GM19468 (cell line): ENCODE results near the gene CHCHD10.

Experiments
- ATAC-seq: cut with Tn5 transposase; IDR thresholded peaks from one replicate; pipeline ENCODE4 v1.9.1; 2021; ENCODE audit warnings: mild to moderate bottlenecking, moderate library complexity, moderate number of reproducible peaks; ENCODE audit not compliant: unreplicated experiment; ENCODE audit errors: extremely low read depth

The CHCHD10 gene

GRCh38 chr22:23767673-23768548 is at the start of gene CHCHD10:
CHCHD10 (minus strand) TSS chr22:23767972; CDS start chr22:23767874, 98 bp downstream.
- ATAC-seq, result no peak

- ATAC-seq, result no peak
Observed at GRCh38 chr22:23817146-23817545, 49.4 kb upstream of the CHCHD10 start.

- no peak for ATAC-seq
Observed at GRCh38 chr22:23816156-23816976, 48.6 kb upstream of the CHCHD10 start.

- ATAC-seq, result no peak
Observed at GRCh38 chr22:23815541-23816155, 47.9 kb upstream of the CHCHD10 start.

GRCh38 chr22:23812378-23812777 is 44.6 kb upstream of the CHCHD10 start:
- no peak for ATAC-seq

GRCh38 chr22:23806837-23807236 is 39.1 kb upstream of the CHCHD10 start:
- no peak for ATAC-seq

- no peak for ATAC-seq
Observed at GRCh38 chr22:23804781-23805291, 37.1 kb upstream of the CHCHD10 start.

- ATAC-seq, result no peak
Observed at GRCh38 chr22:23803001-23803819, 35.4 kb upstream of the CHCHD10 start.

GRCh38 chr22:23801886-23802377 is 34.2 kb upstream of the CHCHD10 start:
- no peak for ATAC-seq

GRCh38 chr22:23801238-23801821 is 33.6 kb upstream of the CHCHD10 start:
- ATAC-seq, result no peak

- ATAC-seq, result peak; percentile 42
Observed at GRCh38 chr22:23800297-23801237, 32.8 kb upstream of the CHCHD10 start.

- ATAC-seq, result no peak
Observed at GRCh38 chr22:23796461-23796860, 28.7 kb upstream of the CHCHD10 start.

GRCh38 chr22:23793326-23793725 is 25.6 kb upstream of the CHCHD10 start:
- no peak for ATAC-seq

GRCh38 chr22:23791738-23792645 is 24.2 kb upstream of the CHCHD10 start:
- ATAC-seq, result no peak

GRCh38 chr22:23790819-23791737 is 23.3 kb upstream of the CHCHD10 start:
- ATAC-seq, result no peak

GRCh38 chr22:23789638-23790037 is 21.9 kb upstream of the CHCHD10 start:
- ATAC-seq, result no peak
